ENCODE measurements around the gene RAB7A.
A peak's percentile ranks its signal among the peaks of the same experiment; 100 is the strongest.

RAB7A gene

GRCh38 chr3:128794067-128794768, 68.2 kb downstream of the RAB7A start:
- DNase-seq: no peak

- DNase-seq: peak; percentile 3
Measured at GRCh38 chr3:128794770-128795649, 69.0 kb downstream of the RAB7A start.

GRCh38 chr3:128799653-128800052, 73.7 kb downstream of the RAB7A start:
- no peak for DNase-seq

GRCh38 chr3:128800241-128801187, 74.5 kb downstream of the RAB7A start:
- no peak for DNase-seq

- no peak for DNase-seq
Measured at GRCh38 chr3:128801779-128802380, 75.9 kb downstream of the RAB7A start.

- no peak for DNase-seq
Measured at GRCh38 chr3:128803307-128803706, 77.3 kb downstream of the RAB7A start.

- no peak for DNase-seq
Measured at GRCh38 chr3:128804017-128804810, 78.2 kb downstream of the RAB7A start.

GRCh38 chr3:128804811-128805155, 78.8 kb downstream of the RAB7A start:
- DNase-seq: no peak

GRCh38 chr3:128805772-128806171, 79.8 kb downstream of the RAB7A start:
- DNase-seq: no peak

- DNase-seq: no peak
Measured at GRCh38 chr3:128806588-128806987, 80.6 kb downstream of the RAB7A start.

- DNase-seq: no peak
Measured at GRCh38 chr3:128807186-128807830, 81.3 kb downstream of the RAB7A start.

- DNase-seq: no peak
Measured at GRCh38 chr3:128808672-128809071, 82.7 kb downstream of the RAB7A start.

- DNase-seq: no peak
Measured at GRCh38 chr3:128813097-128813496, 87.1 kb downstream of the RAB7A start.

GRCh38 chr3:128814060-128814459, 88.1 kb downstream of the RAB7A start:
- DNase-seq: no peak

- no peak for DNase-seq
Measured at GRCh38 chr3:128814519-128815317, 88.7 kb downstream of the RAB7A start.

GRCh38 chr3:128815318-128816064, 89.5 kb downstream of the RAB7A start:
- no peak for DNase-seq

GRCh38 chr3:128818186-128818787, 92.3 kb downstream of the RAB7A start:
- DNase-seq: no peak

- DNase-seq: no peak
Measured at GRCh38 chr3:128820252-128820839, 94.4 kb downstream of the RAB7A start.

- no peak for DNase-seq
Measured at GRCh38 chr3:128823008-128823407, 97.0 kb downstream of the RAB7A start.
